ENCODE data around the gene COL5A2.

Gene COL5A2

DNA sequence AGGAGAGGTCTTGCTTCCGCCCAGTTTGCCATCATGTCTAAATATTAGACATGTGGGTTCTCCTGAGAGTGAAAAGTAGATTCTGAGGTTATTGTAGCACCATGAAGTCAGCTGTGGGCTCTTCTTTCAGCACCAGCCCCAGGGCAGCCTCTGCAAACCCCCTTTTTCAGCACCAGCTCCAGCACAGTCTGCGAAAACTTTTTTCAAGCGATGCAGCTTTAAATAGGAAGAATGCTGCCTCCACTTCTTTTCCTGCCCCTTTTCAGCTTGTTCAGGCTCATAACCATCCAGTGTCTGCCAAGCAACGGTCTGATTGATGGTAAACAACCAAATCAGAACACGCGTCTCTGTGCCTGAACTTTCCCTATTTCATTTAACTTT lies at the start of gene COL5A2:
COL5A2 (minus strand) TSS at position 192 of the 381 bp plus-strand sequence; CDS start at position 35, 157 bp downstream.
- in situ Hi-C loops (cut with HindIII; ENCODE audit: low pct_ligation_motif_present, low pct_unique_long_range_greater_than_20kb, low sequenced_read_pairs): no loop called here
- peak; percentile 46 for DNase-seq

DNA sequence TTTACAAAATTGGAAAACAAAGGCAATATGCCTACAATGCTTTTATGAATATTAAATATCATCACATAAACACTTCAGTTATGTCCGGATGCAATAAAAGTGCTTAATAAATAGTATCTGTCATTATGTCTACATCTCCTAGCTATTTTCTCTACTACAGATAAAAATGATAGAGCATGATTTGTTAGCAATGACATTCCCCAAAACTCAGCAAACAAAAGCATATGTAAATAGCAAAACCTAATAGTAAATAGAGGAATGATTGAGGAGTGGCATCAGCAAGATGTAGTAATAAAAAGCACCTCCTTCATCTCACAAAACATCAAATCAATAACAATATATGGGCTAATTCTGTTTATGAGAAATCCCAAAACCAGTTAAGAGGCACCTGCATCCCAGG lies 46.5 kb upstream of the COL5A2 start:
- DNase-seq: no peak
- in situ Hi-C loops (cut with HindIII; ENCODE audit: low pct_ligation_motif_present, low pct_unique_long_range_greater_than_20kb, low sequenced_read_pairs): no loop called here

DNA sequence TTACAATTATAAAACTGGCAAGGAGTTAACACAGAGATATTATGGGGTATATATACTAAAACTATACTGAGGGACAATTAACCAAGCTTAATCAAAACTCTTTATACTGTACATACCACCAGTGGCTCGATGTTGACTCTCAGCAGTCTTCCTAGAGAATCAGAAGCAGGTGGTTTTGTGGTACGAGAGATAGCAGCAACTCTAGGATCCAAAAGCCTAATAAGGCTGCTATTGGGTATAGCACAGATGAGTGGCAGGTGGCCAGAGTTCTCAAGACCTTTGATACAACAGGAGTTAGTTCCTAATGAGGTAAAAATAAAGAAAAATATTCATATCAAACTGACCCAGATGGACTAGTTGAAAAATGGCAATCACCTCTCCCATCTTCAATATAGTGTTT lies 45.5 kb upstream of the COL5A2 start:
- in situ Hi-C loops (cut with HindIII; ENCODE audit: low pct_ligation_motif_present, low pct_unique_long_range_greater_than_20kb, low sequenced_read_pairs): no loop called here
- DNase-seq: no peak

DNA sequence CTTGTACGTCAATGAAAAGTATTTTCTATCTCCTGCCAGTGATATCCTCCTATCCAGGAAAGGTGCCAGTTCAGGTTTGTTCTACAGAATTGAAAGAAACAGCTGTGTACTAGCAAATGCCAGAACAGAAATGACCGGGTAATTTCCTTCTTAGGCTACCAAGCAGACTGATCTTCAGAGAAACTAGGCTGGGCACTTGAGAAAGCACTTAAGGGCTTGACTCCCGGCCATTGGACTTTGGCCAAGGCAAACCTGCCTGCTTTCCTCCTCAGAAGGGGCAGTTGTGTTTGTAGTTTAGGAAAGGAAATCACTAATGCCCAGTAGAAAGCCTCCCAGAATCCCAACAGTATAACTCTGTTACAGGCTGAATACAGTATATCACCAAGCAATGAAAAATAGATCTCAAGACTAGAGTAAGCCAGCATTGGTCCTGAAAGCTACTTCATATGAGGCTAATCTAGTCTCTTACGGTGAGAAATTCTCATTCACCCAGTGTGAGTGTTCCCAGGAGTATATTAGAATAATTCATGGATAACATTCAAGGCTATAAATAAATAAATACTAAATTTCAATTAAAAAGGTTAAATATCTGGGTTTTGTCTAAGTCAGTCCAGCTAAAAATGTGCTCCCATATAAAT lies 43.0 kb upstream of the COL5A2 start:
- in situ Hi-C loops (cut with HindIII; ENCODE audit: low pct_ligation_motif_present, low pct_unique_long_range_greater_than_20kb, low sequenced_read_pairs): no loop called here
- DNase-seq: no peak

DNA sequence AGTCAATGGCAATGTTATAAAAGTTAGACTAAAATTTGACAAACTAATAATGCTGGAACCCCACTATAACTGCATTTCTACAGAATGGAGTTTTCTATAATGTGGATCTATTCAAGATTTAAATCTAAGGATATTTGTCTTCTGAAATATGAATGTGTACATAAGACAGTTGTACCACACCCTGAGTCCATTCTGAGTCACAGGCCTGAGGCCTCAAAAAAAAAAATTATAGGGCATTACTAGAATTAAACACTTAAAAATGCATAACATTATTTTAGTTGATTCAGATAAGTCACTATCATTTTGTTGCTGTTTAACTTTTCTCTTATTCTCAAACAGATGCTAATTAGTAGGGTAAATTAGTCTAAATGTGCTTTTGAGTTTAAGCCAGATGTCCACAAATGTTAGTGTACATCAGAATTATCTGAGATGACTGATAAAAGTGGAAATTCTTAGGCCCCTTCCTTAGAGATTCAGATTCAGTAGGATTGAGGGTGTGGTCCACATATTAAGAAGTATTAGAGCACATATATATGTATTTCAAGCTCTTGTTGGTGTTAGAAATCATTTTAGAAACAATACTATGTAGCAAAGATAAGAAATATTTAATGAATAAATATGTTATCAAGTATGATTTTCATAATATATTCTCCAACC lies 42.4 kb upstream of the COL5A2 start:
- DNase-seq: no peak
- in situ Hi-C loops (cut with HindIII; ENCODE audit: low pct_ligation_motif_present, low pct_unique_long_range_greater_than_20kb, low sequenced_read_pairs): no loop called here

DNA sequence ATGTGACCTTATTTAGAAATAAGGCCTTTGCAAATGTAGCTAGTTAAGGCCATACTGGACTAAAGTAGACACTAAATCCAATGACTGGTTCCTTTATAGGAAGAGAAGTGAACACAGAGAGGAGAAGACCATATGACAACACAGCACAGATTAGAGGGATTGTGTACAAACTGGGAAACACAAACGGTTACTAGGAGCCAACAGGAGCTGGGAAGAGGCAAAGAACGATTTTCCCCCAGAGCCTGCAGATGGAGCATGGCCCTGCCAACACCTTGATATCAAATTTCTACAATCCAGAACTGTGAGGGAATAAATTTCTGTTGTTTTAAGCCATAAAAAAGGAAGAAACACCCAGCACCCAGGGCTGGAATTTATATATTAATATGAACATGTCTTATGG lies 38.7 kb upstream of the COL5A2 start:
- no peak for DNase-seq
- in situ Hi-C loops (cut with HindIII; ENCODE audit: low pct_ligation_motif_present, low pct_unique_long_range_greater_than_20kb, low sequenced_read_pairs): no loop called here

DNA sequence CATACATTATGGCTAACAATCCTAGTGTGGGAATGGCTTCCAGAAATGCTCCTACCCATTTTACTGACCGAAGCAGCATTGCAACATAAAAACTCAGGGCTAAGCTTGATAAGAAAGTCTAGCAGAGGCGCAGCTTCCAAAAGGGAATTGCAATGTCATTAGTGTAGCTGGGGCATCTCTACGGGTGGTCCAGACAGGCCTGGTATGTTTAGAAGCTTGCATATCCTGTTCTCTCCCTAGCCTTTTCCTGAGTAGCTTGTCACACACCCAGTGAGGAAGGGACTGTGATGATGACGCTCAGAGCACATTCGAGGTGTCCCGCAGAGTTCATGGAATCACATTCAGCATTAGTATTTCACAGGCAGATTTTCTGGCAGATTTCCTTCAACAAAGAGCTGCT lies 38.0 kb upstream of the COL5A2 start:
- DNase-seq: no peak
- in situ Hi-C loops (cut with HindIII; ENCODE audit: low pct_ligation_motif_present, low pct_unique_long_range_greater_than_20kb, low sequenced_read_pairs): no loop called here

DNA sequence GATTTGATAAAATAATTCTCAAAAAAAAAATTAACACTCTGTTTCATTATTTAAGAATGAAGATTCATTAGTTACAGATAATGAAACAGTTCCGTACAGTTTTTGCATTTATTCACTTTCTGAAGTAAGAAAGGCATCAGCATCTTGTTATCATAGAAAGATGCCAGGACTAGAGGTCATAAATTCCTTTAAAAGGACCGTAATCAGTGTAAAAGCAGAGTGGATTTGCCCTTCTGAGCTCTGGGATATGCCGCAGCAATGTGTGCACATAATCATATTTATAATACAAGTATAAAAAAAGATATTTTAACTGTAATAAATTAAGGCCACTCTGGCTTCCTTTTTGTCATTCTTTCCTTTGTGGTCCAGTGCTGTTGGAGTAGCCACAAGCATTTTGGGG lies 37.5 kb upstream of the COL5A2 start:
- no peak for DNase-seq
- in situ Hi-C loops (cut with HindIII; ENCODE audit: low pct_ligation_motif_present, low pct_unique_long_range_greater_than_20kb, low sequenced_read_pairs): no loop called here

DNA sequence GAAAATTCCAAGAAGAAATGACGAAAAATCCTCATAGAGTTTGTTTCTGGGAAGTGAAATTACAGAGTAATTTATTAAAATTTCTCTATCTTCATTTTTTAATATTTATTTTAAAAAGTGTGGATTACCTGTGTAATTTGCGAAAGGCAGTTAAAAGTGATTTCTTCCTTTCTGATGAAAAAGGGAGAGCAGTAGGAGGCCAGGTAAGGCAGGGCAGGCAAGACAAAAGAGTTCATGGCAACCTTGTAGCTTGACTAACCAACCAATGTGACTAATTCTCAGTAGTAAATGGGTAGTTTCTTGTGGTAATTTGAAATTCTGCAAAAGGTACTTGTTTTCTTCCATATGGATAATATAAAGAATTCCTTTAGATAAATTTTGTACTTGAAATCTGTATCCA lies 34.9 kb upstream of the COL5A2 start:
- DNase-seq: no peak
- in situ Hi-C loops (cut with HindIII; ENCODE audit: low pct_ligation_motif_present, low pct_unique_long_range_greater_than_20kb, low sequenced_read_pairs): no loop called here

DNA sequence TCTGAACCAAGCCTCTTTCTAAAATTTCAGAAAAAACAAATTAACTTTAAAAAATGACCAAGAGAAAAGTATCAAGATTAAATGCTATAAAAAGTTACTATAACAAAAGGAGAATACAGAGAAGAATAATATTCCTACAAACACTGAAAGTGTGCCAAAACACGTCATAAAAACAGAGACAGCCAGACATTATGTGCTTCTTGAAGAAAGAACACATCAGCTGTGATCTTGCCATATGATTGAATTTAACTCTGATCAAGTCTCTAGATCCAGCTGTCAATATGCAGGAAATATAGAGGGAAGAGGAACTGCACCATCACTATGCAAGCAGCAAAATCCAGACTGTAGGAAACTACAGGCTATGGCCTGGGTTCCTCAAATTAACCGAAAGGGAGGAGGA lies 33.7 kb upstream of the COL5A2 start:
- in situ Hi-C loops (cut with HindIII; ENCODE audit: low pct_ligation_motif_present, low pct_unique_long_range_greater_than_20kb, low sequenced_read_pairs): no loop called here
- no peak for DNase-seq

DNA sequence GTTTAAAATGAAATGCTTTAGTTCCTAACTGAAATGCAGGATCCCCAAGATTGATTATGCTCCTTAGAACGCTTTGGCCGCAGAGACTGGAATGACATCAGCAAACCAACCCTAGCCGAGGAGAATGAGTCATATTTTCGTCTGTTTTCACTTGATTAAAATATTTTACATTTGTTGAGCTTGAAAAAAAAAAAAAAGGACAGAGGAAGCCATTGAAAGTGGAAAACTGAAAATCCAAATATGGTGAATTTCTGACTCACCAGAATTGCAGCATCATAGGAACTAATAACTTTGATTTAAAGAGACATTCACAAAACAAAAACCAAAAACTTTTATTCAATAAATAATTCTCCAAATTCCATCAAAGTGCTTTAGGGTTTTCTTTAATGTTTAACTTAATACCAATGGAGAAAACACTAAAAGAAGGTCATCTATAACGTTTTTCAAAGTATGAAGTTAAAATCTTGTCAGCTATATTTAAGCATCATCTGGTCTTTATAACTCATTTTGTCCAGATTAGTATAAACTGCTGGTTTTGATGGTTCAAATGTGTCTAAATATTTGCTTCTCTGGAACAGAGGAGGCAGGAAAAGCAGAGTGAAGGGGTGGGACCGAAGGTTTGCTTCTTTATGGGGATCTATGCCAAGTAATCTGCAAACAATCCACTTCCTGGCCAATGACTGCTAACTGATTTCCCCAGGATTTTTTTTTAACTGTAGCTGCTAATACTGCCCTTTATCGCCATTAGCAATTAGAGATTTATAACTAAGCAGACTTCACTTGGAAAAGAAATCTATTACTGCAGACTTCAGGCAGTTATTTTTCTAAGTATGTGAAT lies 30.9 kb upstream of the COL5A2 start:
- DNase-seq: peak; percentile 81

DNA sequence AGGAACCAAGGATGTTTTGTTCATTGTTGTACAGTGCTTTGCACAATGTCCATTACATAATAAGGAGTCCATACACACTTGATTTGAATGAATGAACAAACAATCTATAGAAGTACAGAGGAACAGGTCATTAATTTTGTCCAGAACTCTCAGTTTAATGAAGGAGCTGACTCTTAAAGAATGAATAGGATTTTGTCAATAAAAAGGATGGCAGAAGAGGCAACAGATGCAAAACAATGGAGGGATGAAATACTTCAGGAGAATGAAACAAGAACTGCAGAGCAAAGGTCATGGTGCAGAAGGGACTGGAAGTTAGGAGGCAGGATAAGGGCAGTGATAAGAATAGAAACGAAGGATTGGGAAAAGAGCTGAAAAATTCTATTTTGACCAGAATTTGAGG lies 28.7 kb upstream of the COL5A2 start:
- no peak for DNase-seq
- in situ Hi-C loops (cut with HindIII; ENCODE audit: low pct_ligation_motif_present, low pct_unique_long_range_greater_than_20kb, low sequenced_read_pairs): no loop called here

More for the DNA sequence above, 30.9 kb upstream of the COL5A2 start:
- in situ Hi-C loops (cut with HindIII; ENCODE audit: low pct_ligation_motif_present, low pct_unique_long_range_greater_than_20kb, low sequenced_read_pairs): no loop called here

DNA sequence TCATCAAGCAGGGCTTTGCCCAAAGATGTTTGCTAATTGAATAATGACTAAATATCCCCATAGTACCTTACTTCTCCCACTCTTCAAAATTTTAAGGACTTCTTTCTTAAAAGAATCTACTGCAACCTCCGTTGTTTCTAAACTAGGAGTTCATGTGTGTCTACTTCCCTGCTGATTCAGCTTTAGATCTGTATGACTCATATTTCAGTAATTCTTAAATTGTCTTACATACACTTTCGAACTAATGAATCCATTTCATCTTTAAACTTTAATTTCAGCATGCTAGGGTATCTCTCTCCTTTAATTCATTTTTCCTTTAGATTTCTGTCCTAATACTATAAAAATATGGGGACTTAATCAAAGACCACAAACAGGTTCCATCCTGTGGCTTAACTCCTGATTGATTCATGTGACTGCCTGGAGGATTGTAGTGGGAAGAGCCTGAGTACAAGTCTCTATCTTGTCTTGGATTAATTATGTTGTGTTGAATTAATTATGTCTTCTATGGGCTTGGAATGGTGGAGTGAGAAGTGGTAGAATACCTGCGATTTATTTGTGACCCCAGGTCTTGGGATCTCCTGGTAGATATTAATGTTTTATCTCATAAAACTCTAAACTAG lies 24.9 kb upstream of the COL5A2 start:
- peak; percentile 48 for DNase-seq
- in situ Hi-C loops (cut with HindIII; ENCODE audit: low pct_ligation_motif_present, low pct_unique_long_range_greater_than_20kb, low sequenced_read_pairs): no loop called here

DNA sequence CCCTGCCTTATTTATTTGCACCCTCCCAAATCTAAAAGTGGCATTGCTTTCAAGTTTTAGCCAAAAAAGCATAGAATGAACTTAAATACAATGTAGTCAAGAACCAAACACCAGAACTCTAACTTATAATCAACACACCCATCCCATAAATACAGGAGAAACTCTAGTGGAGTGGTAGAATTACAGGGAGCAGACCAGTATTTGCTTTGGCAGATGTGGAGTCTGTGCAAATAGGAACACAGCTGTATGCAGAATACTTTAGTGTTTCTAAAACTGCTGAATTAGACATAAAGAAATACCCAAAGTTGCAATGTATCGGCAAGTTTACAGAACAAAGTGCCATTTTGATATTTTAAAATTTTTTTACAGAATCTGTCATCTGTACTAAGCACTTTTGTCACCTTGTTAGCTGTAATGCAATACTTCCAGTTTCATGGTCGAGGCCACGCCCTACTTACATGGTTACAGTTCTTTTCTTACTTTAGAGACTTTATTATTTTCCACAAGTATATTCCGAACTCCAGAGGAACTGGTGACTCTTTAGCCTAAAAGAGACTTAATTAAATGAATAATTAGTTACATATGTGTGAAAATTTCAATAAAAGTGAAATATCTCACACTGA lies 23.7 kb upstream of the COL5A2 start:
- in situ Hi-C loops (cut with HindIII; ENCODE audit: low pct_ligation_motif_present, low pct_unique_long_range_greater_than_20kb, low sequenced_read_pairs): no loop called here
- DNase-seq: no peak

DNA sequence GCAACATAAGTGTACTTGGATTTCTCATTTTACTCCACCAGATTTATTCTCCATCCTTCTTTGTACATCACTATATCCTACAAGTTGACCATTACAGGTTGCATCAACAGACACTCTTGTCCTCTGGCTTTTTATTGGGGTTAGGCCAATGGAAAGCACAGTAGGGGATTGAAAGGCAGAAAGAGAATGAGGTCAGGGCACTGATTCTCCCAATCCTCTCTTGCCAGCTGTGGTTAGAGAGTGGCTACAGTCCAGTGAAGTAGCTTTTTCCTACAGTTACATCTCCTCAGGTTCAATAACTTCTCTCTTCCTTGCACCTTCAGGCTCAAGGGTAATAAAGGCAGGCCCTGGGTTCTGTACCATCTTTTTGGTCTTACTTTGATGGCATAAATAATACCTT lies 20.2 kb upstream of the COL5A2 start:
- in situ Hi-C loops (cut with HindIII; ENCODE audit: low pct_ligation_motif_present, low pct_unique_long_range_greater_than_20kb, low sequenced_read_pairs): no loop called here
- no peak for DNase-seq

DNA sequence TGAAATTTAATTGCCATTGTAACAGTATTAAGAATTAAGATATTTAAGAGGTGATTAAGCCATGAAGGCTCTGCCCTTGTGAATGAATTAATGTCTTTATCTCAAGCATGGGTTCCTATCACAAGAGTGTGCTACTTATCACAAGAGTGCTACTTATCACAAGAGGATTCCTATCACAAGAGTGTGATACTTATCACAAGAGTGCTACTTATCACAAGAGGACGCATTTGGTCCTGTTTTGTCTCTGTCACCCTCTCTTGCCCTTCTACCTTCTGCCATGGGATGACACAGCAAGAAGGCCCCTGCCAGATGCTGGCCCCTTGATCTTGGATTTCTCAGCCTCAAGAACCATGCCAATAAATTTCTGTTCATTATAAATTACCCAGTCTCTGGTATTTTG lies 13.2 kb upstream of the COL5A2 start:
- in situ Hi-C loops (cut with HindIII; ENCODE audit: low pct_ligation_motif_present, low pct_unique_long_range_greater_than_20kb, low sequenced_read_pairs): no loop called here
- no peak for DNase-seq

DNA sequence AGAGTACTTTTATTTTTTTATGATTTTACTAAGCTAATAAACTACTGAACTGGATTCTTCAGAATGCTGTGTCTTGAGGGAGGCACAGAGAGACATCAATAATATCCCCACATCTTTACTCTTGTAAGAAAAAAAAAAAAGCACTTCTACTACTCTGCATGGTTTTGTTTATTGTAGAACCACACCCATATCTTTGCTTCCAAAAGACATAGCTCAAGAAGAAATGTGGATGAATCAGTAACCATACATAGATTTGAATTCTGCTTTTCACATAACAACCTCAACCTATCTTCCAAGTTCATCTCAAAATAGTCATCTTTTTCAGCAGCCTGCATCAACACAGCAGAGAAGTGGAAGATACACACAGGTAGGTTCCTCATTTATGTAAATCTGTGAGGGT lies 12.2 kb upstream of the COL5A2 start:
- in situ Hi-C loops (cut with HindIII; ENCODE audit: low pct_ligation_motif_present, low pct_unique_long_range_greater_than_20kb, low sequenced_read_pairs): no loop called here
- no peak for DNase-seq

DNA sequence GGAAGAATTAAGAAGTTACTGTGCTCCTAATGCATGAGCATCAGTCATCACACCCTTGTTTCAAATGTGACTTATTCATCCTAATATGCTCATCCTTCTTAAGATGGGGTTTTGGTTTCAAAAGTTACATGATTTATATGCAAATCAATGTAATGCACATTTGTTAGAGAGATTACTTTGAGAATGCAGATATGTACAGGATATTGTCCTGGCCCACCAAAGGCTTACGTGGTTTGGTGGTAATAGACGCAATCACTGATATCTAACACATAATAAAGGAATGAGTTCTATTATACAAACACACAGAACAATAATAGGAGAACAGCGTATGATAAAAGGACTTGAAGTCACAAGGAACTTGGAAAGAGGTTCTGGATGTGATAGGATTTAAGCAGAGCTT lies 11.1 kb upstream of the COL5A2 start:
- DNase-seq: no peak
- in situ Hi-C loops (cut with HindIII; ENCODE audit: low pct_ligation_motif_present, low pct_unique_long_range_greater_than_20kb, low sequenced_read_pairs): no loop called here

Data from ACHN (cell line).